Activated T-cell treated with anti-CD3 and anti-CD28 coated beads for 1 hour (primary cell): ENCODE results near the gene DNM2.
"Not testable (repeated sequence)": the region's sequence is repeated elsewhere in the genome, so short reads cannot be mapped to it uniquely, and the experiment has no call there.

Experiments used
- DNase-seq: peaks from one replicate; pipeline ENCODE4 v3.0.0-alpha.2; 2020; ENCODE audit warnings: low read depth

The DNM2 gene

DNA sequence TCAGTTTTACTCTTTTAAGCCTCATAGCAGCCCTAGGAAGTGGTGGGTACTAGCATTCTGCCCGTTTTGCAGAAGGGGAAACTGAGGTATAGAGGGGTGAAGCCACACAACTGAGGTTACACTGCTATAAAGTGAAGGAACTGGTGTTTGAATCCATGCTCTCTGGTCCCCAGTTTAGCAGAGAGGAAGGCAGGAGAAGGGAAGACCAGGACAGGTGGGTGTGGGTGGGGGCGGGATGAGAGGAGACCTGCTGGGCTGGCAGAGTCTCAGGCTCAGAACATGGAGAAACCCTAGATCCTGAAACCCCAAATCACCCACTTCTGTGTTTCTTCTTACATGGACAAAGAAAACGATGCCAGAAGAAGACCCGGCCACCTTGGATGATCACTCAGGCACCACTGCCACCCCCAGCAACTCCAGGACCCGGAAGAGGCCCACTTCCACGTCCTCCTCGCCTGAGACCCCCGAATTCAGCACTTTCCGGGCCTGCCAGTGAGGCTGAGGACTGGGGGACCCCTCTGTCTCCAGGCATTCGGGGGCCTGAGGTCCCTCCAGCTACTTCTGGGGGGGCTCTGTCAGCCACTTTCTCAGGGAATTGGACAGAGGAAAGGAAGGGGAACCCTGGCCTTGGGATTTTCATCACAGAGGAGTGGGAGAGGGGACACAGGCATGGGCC lies 151.1 kb downstream of the DNM2 start:
- DNase-seq = no peak

DNA sequence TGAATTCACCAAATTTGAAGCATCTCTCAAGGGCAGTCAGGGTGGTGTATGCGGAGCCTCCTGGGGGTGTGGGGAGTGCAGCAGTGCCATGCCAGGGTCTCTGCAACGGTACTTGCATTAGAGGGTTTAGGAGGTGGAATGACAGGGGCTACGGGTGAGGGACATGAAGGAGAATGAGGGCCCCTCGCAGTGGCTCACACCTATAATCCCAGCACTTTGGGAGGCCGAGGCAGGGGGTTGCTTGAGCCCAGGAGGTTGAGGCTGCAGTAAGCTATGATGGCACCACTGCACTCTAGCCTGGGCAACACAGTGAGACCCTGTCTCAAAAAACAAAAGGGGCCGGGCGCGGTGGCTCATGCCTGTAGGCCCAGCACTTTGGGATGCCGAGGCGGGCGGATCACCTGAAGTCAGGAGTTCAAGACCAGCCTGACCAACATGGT lies 152.0 kb downstream of the DNM2 start:
- not testable (repeated sequence) for DNase-seq

DNA sequence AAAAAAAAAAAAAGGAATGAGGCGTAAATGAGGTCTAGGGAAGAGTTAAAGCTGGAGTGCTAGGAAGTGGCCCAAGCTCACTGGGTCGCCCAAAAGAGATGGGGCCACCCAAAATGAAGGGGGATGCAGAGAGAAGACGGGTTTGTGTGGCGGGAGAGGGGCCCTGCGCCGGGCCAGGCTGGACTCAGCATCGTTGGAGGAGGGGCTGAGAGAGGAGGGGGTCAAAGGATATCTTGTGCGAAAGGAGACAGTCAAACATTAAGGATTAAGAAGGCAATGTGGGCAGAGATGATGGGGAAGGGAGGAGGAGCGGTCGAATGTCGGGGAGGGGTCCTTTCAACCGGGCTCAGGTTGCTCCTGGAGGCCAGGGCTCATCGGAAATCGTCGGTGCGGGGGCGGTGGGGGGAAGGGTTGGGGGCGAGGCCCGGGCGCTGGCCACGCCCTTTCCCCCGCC lies 152.6 kb downstream of the DNM2 start:
- DNase-seq = no peak

DNA sequence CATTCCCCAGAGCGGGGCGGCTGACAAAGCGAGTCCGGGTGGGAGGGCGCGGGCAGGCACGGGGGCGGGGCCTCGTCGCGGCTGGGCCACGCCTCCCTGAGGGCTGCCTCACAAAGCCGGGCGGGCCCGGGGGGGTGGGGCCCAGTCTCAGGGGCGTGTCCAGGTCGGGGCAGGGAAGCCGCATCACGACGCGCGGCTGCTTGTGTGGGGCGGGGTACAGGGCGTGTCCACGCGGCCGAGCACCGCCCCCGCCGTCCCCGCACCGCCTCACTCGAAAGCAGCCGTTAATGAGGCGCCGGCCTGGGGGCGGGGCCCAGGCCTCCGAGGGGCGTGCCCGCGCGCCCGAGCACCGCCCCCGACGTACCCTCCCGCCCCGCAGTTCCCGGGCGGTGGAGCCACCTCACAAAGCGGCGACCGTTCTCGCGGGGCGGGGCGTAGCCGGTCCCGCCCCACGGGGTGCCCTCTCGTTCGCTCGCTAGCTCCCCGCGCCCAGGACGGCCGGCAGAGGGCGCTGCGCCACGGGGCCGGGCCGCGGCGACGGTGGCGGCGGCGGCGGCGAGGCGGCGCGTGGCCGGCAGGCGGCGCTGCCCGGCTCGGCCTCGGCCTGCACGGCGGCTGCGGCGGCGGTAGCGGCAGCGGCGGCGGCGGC lies 153.2 kb downstream of the DNM2 start, which contains the start of gene CARM1:
Gene CARM1 (plus strand): TSS at position 599 of the 649 bp plus-strand sequence. CDS start 150 bp downstream, outside the sequence.
- peak; percentile 98 for DNase-seq

DNA sequence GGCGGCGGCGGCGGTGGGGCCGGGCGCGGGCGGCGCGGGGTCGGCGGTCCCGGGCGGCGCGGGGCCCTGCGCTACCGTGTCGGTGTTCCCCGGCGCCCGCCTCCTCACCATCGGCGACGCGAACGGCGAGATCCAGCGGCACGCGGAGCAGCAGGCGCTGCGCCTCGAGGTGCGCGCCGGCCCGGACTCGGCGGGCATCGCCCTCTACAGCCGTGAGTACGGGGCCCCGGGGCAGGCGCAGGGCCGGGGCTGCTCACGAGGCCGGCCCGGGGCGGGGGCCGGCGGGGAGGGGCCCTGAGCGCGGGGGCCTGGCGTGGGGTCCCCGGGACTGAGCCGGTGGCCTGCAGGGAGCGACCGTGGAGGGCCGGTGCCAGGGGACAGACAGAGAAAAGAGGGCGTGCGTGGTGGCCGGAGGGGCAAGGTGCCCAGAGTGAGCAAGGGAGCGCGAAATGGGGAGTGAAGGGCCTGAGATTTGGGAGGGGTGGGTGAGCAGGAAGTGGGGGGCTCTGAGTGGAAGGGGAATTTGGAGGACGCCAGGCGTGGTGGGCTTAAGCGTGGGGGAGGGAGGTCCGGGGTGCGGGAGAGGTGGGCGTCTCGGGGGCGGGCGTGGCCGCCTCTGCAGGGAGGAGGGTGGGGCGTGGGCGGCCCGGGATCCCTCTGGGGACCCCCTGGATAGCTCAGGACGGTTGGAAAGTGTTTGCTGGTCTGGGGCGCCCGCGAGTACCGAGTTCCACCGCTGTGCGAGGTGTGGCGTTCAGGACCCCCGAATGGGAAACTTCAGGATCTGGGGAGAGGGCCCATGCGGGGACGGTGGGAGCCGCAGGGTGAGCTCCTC lies 154.0 kb downstream of the DNM2 start:
- DNase-seq = peak; percentile 11

DNA sequence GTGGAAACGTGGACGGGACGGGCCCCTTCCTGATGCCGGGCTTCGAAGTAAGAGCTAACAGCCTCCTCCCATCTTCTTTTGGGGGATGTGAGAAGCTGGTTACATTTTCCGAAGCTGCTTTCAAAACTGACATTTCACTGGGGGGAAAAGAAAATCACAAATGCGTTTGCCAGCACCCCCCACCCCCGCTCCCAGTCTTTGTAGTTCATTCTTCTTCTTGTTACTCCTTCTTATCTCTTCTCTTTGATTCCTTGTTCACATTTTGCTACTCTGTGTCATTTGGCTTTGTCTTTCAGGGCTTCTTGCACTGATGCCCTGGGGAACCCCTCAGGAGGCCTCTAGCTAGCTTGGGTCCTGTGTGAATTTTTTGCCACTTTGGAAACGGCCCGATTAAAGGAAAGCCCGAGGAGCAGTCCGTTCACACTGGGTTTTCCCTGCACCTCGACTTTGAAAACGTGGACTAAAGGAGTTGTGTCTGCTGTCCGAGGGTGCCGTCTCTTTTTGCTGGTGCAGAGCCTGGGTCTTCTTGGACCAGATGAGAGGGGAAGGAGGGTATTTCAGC lies 154.7 kb downstream of the DNM2 start:
- DNase-seq = no peak

DNA sequence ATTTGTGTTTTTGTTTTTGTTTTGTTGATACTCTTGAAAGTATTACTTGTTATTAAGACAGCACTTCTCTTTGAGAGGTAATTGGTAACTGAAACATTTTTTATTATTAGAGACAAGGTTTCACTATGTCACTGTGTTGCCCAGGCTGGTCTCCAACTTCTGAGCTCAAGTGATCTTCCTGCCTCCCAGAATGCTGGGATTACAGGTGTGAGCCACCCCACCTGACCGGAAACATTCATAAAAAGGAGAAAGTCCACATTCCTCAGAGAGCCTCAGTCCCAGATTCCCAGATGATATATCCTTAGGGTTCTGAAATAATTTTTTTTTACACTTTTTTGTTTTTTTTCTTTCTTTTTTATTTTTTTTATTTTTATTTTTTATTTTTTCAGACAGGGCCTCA lies 156.1 kb downstream of the DNM2 start:
- DNase-seq = no peak

DNA sequence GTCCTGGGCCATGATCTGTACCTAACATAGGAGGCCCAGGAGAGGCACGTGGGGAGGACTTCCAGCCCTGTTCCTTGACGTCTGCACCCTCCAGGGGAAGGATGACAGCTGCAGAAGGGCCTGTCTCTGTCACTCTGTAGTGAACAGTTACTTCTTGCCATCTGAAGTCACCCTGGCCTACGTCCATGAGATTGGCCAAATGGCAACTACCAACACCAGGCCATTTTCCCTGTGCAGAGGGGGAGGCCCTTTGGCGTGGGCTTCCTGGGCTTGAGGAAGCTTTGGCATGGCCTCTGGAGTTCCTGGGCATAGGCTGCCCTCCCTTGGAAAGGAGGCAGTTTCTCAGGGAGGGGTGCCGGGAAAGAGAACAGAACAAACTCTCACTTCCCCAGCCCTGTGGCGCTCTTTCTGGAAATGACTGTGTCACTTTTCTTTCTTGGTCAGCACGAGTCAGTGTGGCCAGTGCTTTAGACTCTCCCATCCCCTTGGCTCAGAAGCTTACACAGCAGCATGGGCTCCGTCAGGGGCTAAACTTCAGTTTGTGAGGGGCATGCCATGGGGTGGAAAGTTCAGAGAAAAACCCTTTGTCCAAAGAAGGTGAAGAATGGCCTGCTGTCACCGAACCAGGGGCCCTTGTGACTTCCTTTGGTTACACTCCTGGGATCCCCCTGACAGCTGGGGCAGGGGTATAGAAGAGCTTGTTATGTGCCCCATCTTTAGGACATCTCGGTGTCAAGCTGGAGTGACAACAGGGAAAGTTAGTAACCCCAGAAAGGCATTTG lies 158.8 kb downstream of the DNM2 start:
- no peak for DNase-seq

DNA sequence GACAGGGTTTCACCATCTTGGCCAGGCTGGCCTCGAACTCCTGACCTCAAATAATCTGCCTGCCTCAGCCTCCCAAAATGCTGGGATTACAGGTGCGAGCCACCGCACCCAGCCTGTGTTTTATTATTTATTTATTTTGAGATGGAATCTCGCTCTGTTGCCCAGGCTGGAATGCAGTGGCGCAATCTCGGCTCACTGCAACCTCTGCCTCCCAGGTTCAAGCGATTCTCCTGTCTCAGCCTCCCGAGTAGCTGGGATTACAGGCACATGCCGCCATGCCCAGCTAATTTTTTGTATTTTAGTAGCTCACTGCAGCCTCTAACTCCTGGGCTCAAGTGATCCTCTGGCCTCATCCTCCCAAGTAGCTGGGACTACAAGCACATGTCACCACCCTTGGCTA lies 159.7 kb downstream of the DNM2 start:
- not testable (repeated sequence) for DNase-seq

DNA sequence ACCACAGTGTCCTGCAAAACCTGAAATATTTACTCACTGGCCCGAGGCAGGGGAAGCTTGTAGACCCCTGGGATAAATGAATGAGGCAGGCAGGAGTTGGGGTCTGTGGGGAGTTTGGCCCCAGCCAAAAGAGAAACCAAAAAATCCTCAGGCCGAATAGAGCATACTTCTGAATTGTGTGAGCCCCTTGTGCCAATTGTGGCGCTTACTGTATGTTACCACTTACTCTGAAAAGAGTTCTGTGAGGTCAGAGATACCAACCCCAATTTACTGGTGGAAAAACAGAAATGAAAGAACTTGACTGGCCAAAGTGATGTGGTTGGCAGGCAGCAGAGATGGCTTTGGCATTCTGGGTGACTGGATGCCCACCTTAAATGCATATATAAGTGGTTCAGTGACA lies 160.4 kb downstream of the DNM2 start:
- DNase-seq = no peak
